Loucy (cell line): ENCODE measurements around the gene MARCKSL1.

Experiments
- H2AFZ ChIP-seq: fragments of 200-600 bp; sonication (generic); 2 replicates; pipeline ENCODE4 v1.6.0; 2016; ENCODE audit warnings: antibody characterized with exemption, mild to moderate bottlenecking, low read length, moderate library complexity
- H3F3A ChIP-seq: fragments of 200-600 bp; 2 replicates; pipeline ENCODE4 v1.6.0; 2016; ENCODE audit warnings: antibody characterized with exemption, low read depth, mild to moderate bottlenecking
- H3K27me3 ChIP-seq: fragments of 200-600 bp; sonication (generic); 2 replicates; pipeline ENCODE4 v1.6.1; 2014; ENCODE audit warnings: low read length, mild to moderate bottlenecking; ENCODE audit not compliant: insufficient read depth, poor library complexity, severe bottlenecking
- H3K36me3 ChIP-seq: fragments of 200-600 bp; sonication (generic); 2 replicates; pipeline ENCODE4 v1.6.1; 2016; ENCODE audit warnings: low read length; ENCODE audit not compliant: insufficient read depth
- H3K4me1 ChIP-seq: fragments of 200-600 bp; sonication (generic); 2 replicates; pipeline ENCODE4 v1.5.1; 2014; ENCODE audit warnings: low read length, mild to moderate bottlenecking; ENCODE audit not compliant: insufficient read depth, poor library complexity, severe bottlenecking
- H3K4me2 ChIP-seq: fragments of 200-600 bp; sonication (generic); 2 replicates; pipeline ENCODE4 v1.6.0; 2014; ENCODE audit warnings: antibody characterized with exemption, low read length, low read depth, mild to moderate bottlenecking; ENCODE audit not compliant: poor library complexity, severe bottlenecking
- H3K4me3 ChIP-seq: fragments of 200-600 bp; sonication (generic); 2 replicates; pipeline ENCODE4 v1.5.1; 2014; ENCODE audit warnings: low read length, mild to moderate bottlenecking, mixed read lengths; ENCODE audit not compliant: poor library complexity, severe bottlenecking
- H3K79me2 ChIP-seq: fragments of 200-600 bp; sonication (generic); 2 replicates; pipeline ENCODE4 v1.6.1; 2014; ENCODE audit warnings: low read length; ENCODE audit not compliant: insufficient read depth
- H3K9ac ChIP-seq: fragments of 200-600 bp; sonication (generic); 2 replicates; pipeline ENCODE4 v1.6.0; 2014; ENCODE audit warnings: mild to moderate bottlenecking, low read depth, low read length, moderate library complexity; ENCODE audit not compliant: poor library complexity, severe bottlenecking
- H3K9me2 ChIP-seq: fragments of 200-600 bp; sonication (generic); replicated peaks from 2 replicates; pipeline ENCODE4 v1.6.1; 2016; ENCODE audit warnings: low read depth, low read length, mixed read lengths
- H3K9me3 ChIP-seq: fragments of 200-600 bp; sonication (generic); 2 replicates; pipeline ENCODE4 v1.6.1; 2014; ENCODE audit warnings: mild to moderate bottlenecking, antibody characterized with exemption, low read length, low read depth; ENCODE audit not compliant: insufficient read depth
- H4K20me1 ChIP-seq: fragments of 200-600 bp; sonication (generic); 2 replicates; pipeline ENCODE4 v1.6.0; 2014; ENCODE audit warnings: antibody characterized with exemption, low read length, mild to moderate bottlenecking; ENCODE audit not compliant: insufficient read depth, poor library complexity, severe bottlenecking
- CTCF ChIP-seq: fragments of 200-600 bp; sonication (generic); conservative IDR thresholded peaks from 2 replicates; pipeline ENCODE4 v1.5.1; 2014; ENCODE audit warnings: mild to moderate bottlenecking, antibody characterized with exemption, low read length
- EZH2phosphoT487 ChIP-seq: fragments of 200-600 bp; IDR thresholded peaks from 2 replicates; pipeline ENCODE4 v1.6.1; 2018; ENCODE audit warnings: antibody characterized with exemption, mild to moderate bottlenecking, moderate library complexity, borderline replicate concordance

Gene MARCKSL1

GRCh38 chr1:32367912-32368635, 32.0 kb upstream of the MARCKSL1 start:
- no peak overlapping the region for H2AFZ ChIP-seq
- no peak overlapping the region for H3K9ac ChIP-seq
- no peak overlapping the region for H3K4me2 ChIP-seq
- peaks cover 12% of the 10 kb centered on the region for H3K4me1 ChIP-seq
- H3F3A ChIP-seq, result no peaks in the 10 kb centered on the region
- H3K36me3 ChIP-seq, result peaks cover 20% of the 10 kb centered on the region; the same call in 1 of the 2 replicates
- H3K79me2 ChIP-seq, result no peaks in the 10 kb centered on the region
- TF ChIP-seq EZH2phosphoT487, result no peak
- TF ChIP-seq CTCF, result no peak
- no peaks in the 10 kb centered on the region for H3K9me3 ChIP-seq
- H3K9me2 ChIP-seq, result no peaks in the 10 kb centered on the region
- H3K27me3 ChIP-seq, result no peaks in the 10 kb centered on the region
- no peak overlapping the region for H3K4me3 ChIP-seq
- H4K20me1 ChIP-seq, result peaks cover 5% of the 10 kb centered on the region

- Histone ChIP-seq H3K27me3 (no peaks in the 10 kb centered on the region), H3K4me1 (no peaks in the 10 kb centered on the region), H3K4me3 (no peak overlapping the region), H4K20me1 (no peaks in the 10 kb centered on the region), H3K9ac (no peak overlapping the region), H3K9me2 (no peaks in the 10 kb centered on the region), H2AFZ (no peak overlapping the region), H3K4me2 (no peak overlapping the region), H3K79me2 (no peaks in the 10 kb centered on the region), H3F3A (no peaks in the 10 kb centered on the region), H3K9me3 (no peaks in the 10 kb centered on the region), H3K36me3 (peaks cover 20% of the 10 kb centered on the region; the same call in 1 of the 2 replicates)
- TF ChIP-seq EZH2phosphoT487 (no peak), CTCF (no peak)
These were observed 29.4 kb upstream of the MARCKSL1 start for GRCh38 chr1:32365445-32365844.

- H3K4me1 ChIP-seq, result peaks cover 3% of the 10 kb centered on the region
- no peaks in the 10 kb centered on the region for H4K20me1 ChIP-seq
- no peak overlapping the region for H2AFZ ChIP-seq
- no peaks in the 10 kb centered on the region for H3F3A ChIP-seq
- H3K27me3 ChIP-seq, result no peaks in the 10 kb centered on the region
- H3K9me2 ChIP-seq, result no peaks in the 10 kb centered on the region
- H3K4me2 ChIP-seq, result no peak overlapping the region
- H3K9me3 ChIP-seq, result no peaks in the 10 kb centered on the region
- peaks cover 20% of the 10 kb centered on the region; the same call in 1 of the 2 replicates for H3K36me3 ChIP-seq
- TF ChIP-seq EZH2phosphoT487 (no peak), CTCF (no peak)
- H3K4me3 ChIP-seq, result no peak overlapping the region
- H3K79me2 ChIP-seq, result no peaks in the 10 kb centered on the region
- H3K9ac ChIP-seq, result no peak overlapping the region
These were observed 28.8 kb upstream of the MARCKSL1 start for GRCh38 chr1:32364836-32365235.
